GM13977 (cell line): ENCODE results near the gene KCNMA1.

ENCODE experiments used
- DNase-seq: peaks from one replicate; pipeline ENCODE4 v3.0.0; 2012; ENCODE audit warnings: low spot score
- in situ Hi-C: fragments of 300-500 bp; cut with MboI; formaldehyde crosslinking; loops from one replicate; pipeline ENCODE4 v1.12.0; 2022; ENCODE audit warnings: low sequenced_read_pairs, low pct_unique_long_range_greater_than_20kb, mixed read lengths, inconsistent platforms; ENCODE audit not compliant: unreplicated experiment
- TF ChIP-seq, protein P1 (sequence below): IDR thresholded peaks from 2 replicates; pipeline ENCODE4 v1.5.1; 2012; ENCODE audit warnings: mild to moderate bottlenecking, control low read depth; ENCODE audit not compliant: insufficient read depth; ENCODE audit errors: extremely low read depth, missing control alignments

KCNMA1 gene

DNA sequence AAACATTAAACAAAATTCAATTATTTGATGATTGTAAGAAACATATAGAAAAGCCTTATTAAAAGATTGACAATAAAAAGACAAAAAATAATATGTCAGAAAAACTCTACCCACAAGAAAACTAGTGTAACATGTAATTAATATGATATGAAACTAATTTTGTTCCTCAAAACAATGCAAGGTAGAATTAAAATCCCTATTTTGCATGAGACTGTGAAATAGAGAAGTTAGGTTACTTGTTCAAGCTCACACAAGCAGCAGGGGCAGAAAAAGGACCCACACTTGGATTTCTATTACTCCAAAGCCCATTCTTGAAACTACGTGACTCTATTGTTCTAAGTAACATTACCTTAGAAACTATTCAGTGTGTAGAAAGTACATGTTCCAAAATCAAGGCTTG, 96.4 kb downstream of the KCNMA1 start:
- TF ChIP-seq, protein P1, sequence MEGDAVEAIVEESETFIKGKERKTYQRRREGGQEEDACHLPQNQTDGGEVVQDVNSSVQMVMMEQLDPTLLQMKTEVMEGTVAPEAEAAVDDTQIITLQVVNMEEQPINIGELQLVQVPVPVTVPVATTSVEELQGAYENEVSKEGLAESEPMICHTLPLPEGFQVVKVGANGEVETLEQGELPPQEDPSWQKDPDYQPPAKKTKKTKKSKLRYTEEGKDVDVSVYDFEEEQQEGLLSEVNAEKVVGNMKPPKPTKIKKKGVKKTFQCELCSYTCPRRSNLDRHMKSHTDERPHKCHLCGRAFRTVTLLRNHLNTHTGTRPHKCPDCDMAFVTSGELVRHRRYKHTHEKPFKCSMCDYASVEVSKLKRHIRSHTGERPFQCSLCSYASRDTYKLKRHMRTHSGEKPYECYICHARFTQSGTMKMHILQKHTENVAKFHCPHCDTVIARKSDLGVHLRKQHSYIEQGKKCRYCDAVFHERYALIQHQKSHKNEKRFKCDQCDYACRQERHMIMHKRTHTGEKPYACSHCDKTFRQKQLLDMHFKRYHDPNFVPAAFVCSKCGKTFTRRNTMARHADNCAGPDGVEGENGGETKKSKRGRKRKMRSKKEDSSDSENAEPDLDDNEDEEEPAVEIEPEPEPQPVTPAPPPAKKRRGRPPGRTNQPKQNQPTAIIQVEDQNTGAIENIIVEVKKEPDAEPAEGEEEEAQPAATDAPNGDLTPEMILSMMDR: no peak
- no peak for DNase-seq

GRCh38 chr10:77539147-77539935, 98.3 kb downstream of the KCNMA1 start:
- DNase-seq: no peak
- TF ChIP-seq, protein P1: no peak
- in situ Hi-C loops: no loop called here

More for the DNA sequence above, 96.4 kb downstream of the KCNMA1 start:
- in situ Hi-C loops: no loop called here

- TF ChIP-seq, protein P1: no peak
- in situ Hi-C loops: no loop called here
- DNase-seq: no peak
Measured at GRCh38 chr10:77537720-77538373, 99.8 kb downstream of the KCNMA1 start.

GRCh38 chr10:77537071-77537470, 100.5 kb downstream of the KCNMA1 start:
- DNase-seq: no peak
- in situ Hi-C loops: no loop called here
- TF ChIP-seq, protein P1: no peak

GRCh38 chr10:77533887-77534278, 103.7 kb downstream of the KCNMA1 start:
- DNase-seq: no peak
- TF ChIP-seq, protein P1: no peak
- in situ Hi-C loops: no loop called here

DNA sequence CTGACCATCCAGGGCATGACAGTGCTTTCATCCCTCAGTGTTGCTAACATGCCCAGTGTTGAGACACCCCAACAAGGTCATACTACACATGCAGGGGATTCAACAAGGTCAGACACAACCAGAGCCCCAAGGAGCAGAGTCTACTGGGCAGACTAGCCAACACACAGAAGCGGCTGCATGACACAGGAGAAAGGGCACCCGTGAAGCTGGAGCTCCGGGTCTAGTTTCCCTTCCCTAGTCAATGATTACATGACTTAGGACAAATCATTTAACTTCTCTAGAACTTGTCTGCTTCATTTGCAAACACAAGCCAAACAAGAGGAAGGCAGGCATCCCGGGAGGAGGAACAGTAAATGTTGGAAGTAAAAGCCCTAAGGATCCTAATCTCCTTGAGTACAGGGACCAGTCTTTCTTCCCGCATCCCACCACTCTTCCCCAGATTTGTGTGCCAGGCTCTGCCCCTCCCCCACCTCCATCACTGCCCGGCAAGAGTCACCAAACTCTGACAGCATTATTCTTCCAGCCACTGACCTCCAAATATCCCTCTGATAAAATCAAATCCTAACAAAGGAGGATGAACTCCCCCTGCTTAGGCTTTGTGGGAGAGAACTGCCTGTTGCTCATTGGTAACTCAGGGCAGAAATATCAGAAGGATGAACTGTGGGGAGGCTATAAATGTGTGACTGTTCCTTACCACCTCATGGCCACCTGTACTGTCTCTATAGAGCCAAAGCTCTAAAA, 104.3 kb downstream of the KCNMA1 start:
- in situ Hi-C loops: no loop called here
- no peak for DNase-seq
- TF ChIP-seq, protein P1: no peak
